DOHH2 (cell line): ENCODE data around the gene ADGRF3.

Source experiments
- EZH2phosphoT487 ChIP-seq: fragments of 200-600 bp; sonication (generic); IDR thresholded peaks from 2 replicates; pipeline ENCODE4 v1.6.1; 2017; ENCODE audit warnings: borderline replicate concordance, mild to moderate bottlenecking, antibody characterized with exemption, low read length, moderate library complexity, mixed read lengths
- TF ChIP-seq, protein P1 (sequence below): fragments of 200-600 bp; sonication (generic); IDR thresholded peaks from one replicate; pipeline ENCODE4 v1.5.1; 2014; ENCODE audit warnings: antibody characterized with exemption, mild to moderate bottlenecking, low read depth, low read length; ENCODE audit not compliant: poor library complexity, severe bottlenecking

DNA sequence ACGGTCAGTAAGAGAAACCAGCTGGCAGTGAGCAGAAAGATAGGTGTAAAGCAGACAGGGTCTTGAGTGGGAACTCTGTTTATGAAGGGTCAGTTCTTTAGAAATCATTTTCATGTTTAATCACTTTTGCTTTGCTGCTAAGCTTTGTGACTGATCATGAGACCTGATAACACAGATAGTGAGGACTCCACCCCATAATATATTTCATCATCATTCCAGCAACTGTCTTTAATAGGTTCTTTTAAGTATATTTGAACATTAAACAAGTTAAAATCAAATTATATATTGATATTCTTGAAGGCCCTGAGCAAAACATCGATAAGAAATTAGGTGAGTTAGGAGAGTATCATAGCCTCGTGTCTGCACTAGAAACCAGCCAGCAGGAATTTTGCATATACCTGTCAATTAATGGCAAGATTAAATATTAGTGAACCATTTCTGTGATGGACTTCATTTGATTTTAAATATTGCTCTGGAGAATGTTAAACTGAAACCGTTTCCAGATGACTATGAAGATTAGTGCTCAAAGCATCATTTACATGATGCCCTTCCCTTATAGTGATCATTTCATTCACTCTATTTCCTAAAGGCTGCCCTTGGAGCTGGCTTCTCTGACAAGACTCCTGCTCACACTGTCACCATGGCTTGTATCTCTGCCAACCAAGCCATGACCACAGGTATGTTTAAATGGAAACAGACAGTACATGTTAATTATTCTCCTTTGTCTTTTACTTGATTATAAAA, 69.9 kb downstream of the ADGRF3 start:
- TF ChIP-seq EZH2phosphoT487: no peak
- TF ChIP-seq, protein P1, sequence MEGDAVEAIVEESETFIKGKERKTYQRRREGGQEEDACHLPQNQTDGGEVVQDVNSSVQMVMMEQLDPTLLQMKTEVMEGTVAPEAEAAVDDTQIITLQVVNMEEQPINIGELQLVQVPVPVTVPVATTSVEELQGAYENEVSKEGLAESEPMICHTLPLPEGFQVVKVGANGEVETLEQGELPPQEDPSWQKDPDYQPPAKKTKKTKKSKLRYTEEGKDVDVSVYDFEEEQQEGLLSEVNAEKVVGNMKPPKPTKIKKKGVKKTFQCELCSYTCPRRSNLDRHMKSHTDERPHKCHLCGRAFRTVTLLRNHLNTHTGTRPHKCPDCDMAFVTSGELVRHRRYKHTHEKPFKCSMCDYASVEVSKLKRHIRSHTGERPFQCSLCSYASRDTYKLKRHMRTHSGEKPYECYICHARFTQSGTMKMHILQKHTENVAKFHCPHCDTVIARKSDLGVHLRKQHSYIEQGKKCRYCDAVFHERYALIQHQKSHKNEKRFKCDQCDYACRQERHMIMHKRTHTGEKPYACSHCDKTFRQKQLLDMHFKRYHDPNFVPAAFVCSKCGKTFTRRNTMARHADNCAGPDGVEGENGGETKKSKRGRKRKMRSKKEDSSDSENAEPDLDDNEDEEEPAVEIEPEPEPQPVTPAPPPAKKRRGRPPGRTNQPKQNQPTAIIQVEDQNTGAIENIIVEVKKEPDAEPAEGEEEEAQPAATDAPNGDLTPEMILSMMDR: no peak
